HepG2 (cell line): ENCODE measurements around the gene GSTM4.

Experiments
- KLF16 ChIP-seq, 2 experiments: sonication (generic) in 1 of 2; formaldehyde crosslinking in 1 of 2; IDR thresholded peaks; 2 replicates each; pipeline versions ENCODE4 v1.6.1 to v1.8.0; 2016 to 2023; ENCODE audit warnings: missing genetic modification reagents in 2 of 2, missing compliant biosample characterization in 1 of 2
- POLR2A ChIP-seq, 2 experiments: IDR thresholded peaks; 2 replicates each; pipeline ENCODE4 v1.6.1; 2011; ENCODE audit warnings: low read depth in 2 of 2, low read length in 2 of 2, mild to moderate bottlenecking in 1 of 2, moderate library complexity in 1 of 2; ENCODE audit not compliant: insufficient read depth in 1 of 2
- STAG1 ChIP-seq: sonication (generic); formaldehyde crosslinking; IDR thresholded peaks from 2 replicates; pipeline ENCODE4 v1.4.0; 2020; ENCODE audit warnings: missing genetic modification reagents
- ZNF263 ChIP-seq: sonication (generic); formaldehyde crosslinking; IDR thresholded peaks from 2 replicates; pipeline ENCODE4 v1.4.0; 2020; ENCODE audit warnings: missing genetic modification reagents
- TF ChIP-seq, protein P1 (sequence below): IDR thresholded peaks from 2 replicates; pipeline ENCODE4 v1.6.1; 2018; ENCODE audit warnings: missing genetic modification reagents, mild to moderate bottlenecking, missing compliant biosample characterization

DNA sequence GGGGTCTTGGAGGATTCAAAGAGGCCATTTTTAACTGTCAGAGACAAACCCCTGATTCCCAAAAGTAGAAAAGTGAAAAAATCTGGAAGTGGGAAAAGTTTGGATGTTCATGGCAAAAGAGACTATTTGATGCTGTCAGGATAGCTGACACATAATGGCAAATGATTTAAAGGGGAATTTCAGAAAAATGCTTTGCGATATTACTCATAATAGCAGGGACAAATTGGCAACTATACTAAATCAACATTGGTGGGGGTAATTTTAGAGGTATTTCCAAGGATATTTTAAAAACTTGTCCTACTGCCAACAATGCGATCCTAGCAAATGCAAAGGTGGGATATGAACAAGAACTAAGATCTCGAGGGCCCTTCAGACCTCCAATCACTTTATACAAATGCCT lies 5.3 kb upstream of the GSTM4 start:
- TF ChIP-seq STAG1 (CRISPR knock-in tag) (no peak), ZNF263 (CRISPR knock-in tag) (no peak), KLF16 (CRISPR knock-in tag; IDR thresholded peaks at IDR 0.05) (no peak), POLR2A (IDR thresholded peaks at IDR 0.05; ENCODE audit: insufficient read depth in 1 of 2, low read depth in 2 of 2, low read length in 2 of 2) (no peak)
- TF ChIP-seq, protein P1, sequence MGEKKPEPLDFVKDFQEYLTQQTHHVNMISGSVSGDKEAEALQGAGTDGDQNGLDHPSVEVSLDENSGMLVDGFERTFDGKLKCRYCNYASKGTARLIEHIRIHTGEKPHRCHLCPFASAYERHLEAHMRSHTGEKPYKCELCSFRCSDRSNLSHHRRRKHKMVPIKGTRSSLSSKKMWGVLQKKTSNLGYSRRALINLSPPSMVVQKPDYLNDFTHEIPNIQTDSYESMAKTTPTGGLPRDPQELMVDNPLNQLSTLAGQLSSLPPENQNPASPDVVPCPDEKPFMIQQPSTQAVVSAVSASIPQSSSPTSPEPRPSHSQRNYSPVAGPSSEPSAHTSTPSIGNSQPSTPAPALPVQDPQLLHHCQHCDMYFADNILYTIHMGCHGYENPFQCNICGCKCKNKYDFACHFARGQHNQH (CRISPR knock-in tag), result no peak
